HCT116 (cell line): ENCODE data around the gene LAD1. TPM values are rescaled to one million over a fixed set of nuclear protein-coding genes. Genes with fewer than 3 reads are reported as not detected.

Experiments
- ATAC-seq: fragments of 200-7000 bp; cut with Tn5 transposase; 2 replicates; pipeline ENCODE4 v1.9.1; 2020; ENCODE audit warnings: mild to moderate bottlenecking, moderate library complexity
- BruUV-seq: library from RNA; stranded (reverse); fragments of 400-500 nt; replicated peaks from 2 replicates; lab custom pipeline; 2021; lab: Mats Ljungman, UMichigan
- CTCF ChIA-PET: fragments of 300-600 bp; sonication (Branson Sonifier 250); formaldehyde crosslinking; loops from one replicate; lab custom pipeline; 2021; ENCODE audit warnings: antibody characterized with exemption; lab: Charles Lee
- POLR2A ChIA-PET: fragments of 300-600, 350-600 bp; sonication (Branson Sonifier 250); formaldehyde crosslinking; loops from one replicate; lab custom pipeline; 2021; ENCODE audit warnings: antibody characterized with exemption; lab: Charles Lee
- RAD21 ChIA-PET, 2 experiments: fragments of 300-600 bp; sonication (Branson Sonifier 250); formaldehyde crosslinking; loops; one replicate each; lab custom pipeline; 2023; ENCODE audit warnings: low total read pairs in 2 of 2; ENCODE audit not compliant: uncharacterized antibody in 2 of 2, unreplicated experiment in 2 of 2, low non-redundant PET in 1 of 2; lab: Charles Lee
- DNase-seq: peaks from one replicate; pipeline ENCODE4 v3.0.0-alpha.2; 2010; ENCODE audit warnings: low read depth, low spot score
- H2AFZ ChIP-seq: fragments of 200-600 bp; shearing (Covaris generic), sonication (generic); 2 replicates; pipeline ENCODE4 v1.6.1; 2017; ENCODE audit warnings: low read depth, mixed run types, mixed read lengths, antibody characterized with exemption, low read length; ENCODE audit not compliant: poor library complexity, severe bottlenecking
- H3K27ac ChIP-seq: 2 replicates; pipeline ENCODE4 v1.5.1; 2012; ENCODE audit warnings: low read depth, low read length
- H3K27me3 ChIP-seq: fragments of 200-600 bp; sonication (generic); 2 replicates; pipeline ENCODE4 v1.6.1; 2016; ENCODE audit warnings: mixed run types, low read length, mixed read lengths; ENCODE audit not compliant: insufficient read depth
- H3K36me3 ChIP-seq, 2 experiments: fragments of 200-500 bp in 1 of 2; fragments of 200-600 bp in 1 of 2; sonication (Bioruptor generic) in 1 of 2; sonication (generic) in 1 of 2; 2 replicates each; pipeline versions ENCODE4 v1.5.1 to v1.6.1; 2014 to 2016; ENCODE audit warnings: low read length in 2 of 2, inconsistent platforms in 1 of 2, mixed read lengths in 1 of 2, mixed run types in 1 of 2; ENCODE audit not compliant: insufficient read depth in 2 of 2, control insufficient read depth in 1 of 2
- H3K4me1 ChIP-seq, 2 experiments: fragments of 200-600 bp in 1 of 2; sonication (generic) in 1 of 2; 2 replicates each; pipeline versions ENCODE4 v1.5.1 to v1.6.1; 2012 to 2017; ENCODE audit warnings: low read length in 2 of 2, inconsistent platforms in 1 of 2, mild to moderate bottlenecking in 1 of 2, mixed read lengths in 1 of 2, mixed run types in 1 of 2, moderate library complexity in 1 of 2; ENCODE audit not compliant: insufficient read depth in 2 of 2, control insufficient read depth in 1 of 2
- H3K4me2 ChIP-seq: fragments of 200-600 bp; sonication (generic); 2 replicates; pipeline ENCODE4 v1.6.1; 2017; ENCODE audit warnings: mixed run types, low read length, mixed read lengths
- H3K4me3 ChIP-seq, 2 experiments: fragments of 200-600 bp in 1 of 2; sonication (generic) in 1 of 2; replicated peaks in 1 of 2; 2 replicates each; pipeline ENCODE4 v1.5.1; 2011 to 2016; ENCODE audit warnings: low read length in 2 of 2, control low read depth in 1 of 2, low read depth in 1 of 2, mild to moderate bottlenecking in 1 of 2, mixed read lengths in 1 of 2, mixed run types in 1 of 2
- H3K79me2 ChIP-seq: fragments of 200-600 bp; sonication (generic); 2 replicates; pipeline ENCODE4 v1.6.1; 2017; ENCODE audit warnings: mild to moderate bottlenecking, mixed run types, low read length, moderate library complexity, mixed read lengths; ENCODE audit not compliant: insufficient read depth
- H3K9ac ChIP-seq: fragments of 200-600 bp; sonication (generic); 2 replicates; pipeline ENCODE4 v1.6.1; 2016; ENCODE audit warnings: low read length, mixed read lengths
- H3K9me2 ChIP-seq: fragments of 200-600 bp; sonication (generic), shearing (Covaris generic); 2 replicates; pipeline ENCODE4 v1.6.1; 2017; ENCODE audit warnings: mixed run types, mild to moderate bottlenecking, moderate library complexity; ENCODE audit not compliant: insufficient read depth
- H3K9me3 ChIP-seq, 2 experiments: fragments of 200-500 bp in 1 of 2; fragments of 200-600 bp in 1 of 2; sonication (Bioruptor generic) in 1 of 2; sonication (generic) in 1 of 2; 2 replicates each; pipeline ENCODE4 v1.6.1; 2014 to 2017; ENCODE audit warnings: low read length in 2 of 2, mixed read lengths in 2 of 2, inconsistent platforms in 1 of 2, low read depth in 1 of 2, mild to moderate bottlenecking in 1 of 2, mixed run types in 1 of 2, moderate library complexity in 1 of 2; ENCODE audit not compliant: control insufficient read depth in 1 of 2, insufficient read depth in 1 of 2
- H4K20me1 ChIP-seq: fragments of 200-600 bp; sonication (generic), shearing (Covaris generic); 2 replicates; pipeline ENCODE4 v1.6.1; 2017; ENCODE audit warnings: mixed run types, mild to moderate bottlenecking, moderate library complexity; ENCODE audit not compliant: insufficient read depth
- ATF3 ChIP-seq: IDR thresholded peaks from 2 replicates; pipeline ENCODE4 v1.6.1; 2012
- CBX3 ChIP-seq: IDR thresholded peaks from 2 replicates; pipeline ENCODE4 v1.6.1; 2012; ENCODE audit warnings: low read depth
- CEBPB ChIP-seq: IDR thresholded peaks from 2 replicates; pipeline ENCODE4 v1.6.1; 2012; ENCODE audit warnings: low read depth
- EGR1 ChIP-seq: IDR thresholded peaks from 2 replicates; pipeline ENCODE4 v1.6.1; 2012; ENCODE audit warnings: low read depth
- ELF1 ChIP-seq: IDR thresholded peaks from 2 replicates; pipeline ENCODE4 v1.6.1; 2012; ENCODE audit warnings: low read depth, borderline replicate concordance
- EZH2phosphoT487 ChIP-seq: fragments of 200-600 bp; IDR thresholded peaks from 2 replicates; pipeline ENCODE4 v1.6.1; 2018; ENCODE audit warnings: antibody characterized with exemption, borderline replicate concordance
- FOSL1 ChIP-seq: IDR thresholded peaks from 2 replicates; pipeline ENCODE4 v1.6.1; 2012; ENCODE audit warnings: low read depth
- POLR2A ChIP-seq: IDR thresholded peaks from 2 replicates; pipeline ENCODE4 v1.7.0; 2011; ENCODE audit warnings: borderline replicate concordance; ENCODE audit not compliant: insufficient read depth, insufficient read length; ENCODE audit errors: extremely low read depth
- POLR2AphosphoS5 ChIP-seq: IDR thresholded peaks from 2 replicates; pipeline ENCODE4 v1.6.1; 2011; ENCODE audit warnings: mild to moderate bottlenecking, low read depth, low read length, moderate library complexity
- RAD21 ChIP-seq: IDR thresholded peaks from 2 replicates; pipeline ENCODE4 v1.6.1; 2012; ENCODE audit warnings: low read depth, mild to moderate bottlenecking
- REST ChIP-seq: IDR thresholded peaks from 2 replicates; pipeline ENCODE4 v1.6.1; 2012; ENCODE audit warnings: low read depth
- SRF ChIP-seq: IDR thresholded peaks from 2 replicates; pipeline ENCODE4 v1.6.1; 2012; ENCODE audit warnings: low read depth
- TCF7L2 ChIP-seq: IDR thresholded peaks from 2 replicates; pipeline ENCODE4 v1.7.0; 2011; ENCODE audit warnings: borderline replicate concordance, inconsistent platforms; ENCODE audit not compliant: insufficient read depth, insufficient read length; ENCODE audit errors: extremely low read depth
- YY1 ChIP-seq: IDR thresholded peaks from 2 replicates; pipeline ENCODE4 v1.6.1; 2011; ENCODE audit warnings: low read length, low read depth, moderate library complexity, mild to moderate bottlenecking; ENCODE audit not compliant: insufficient replicate concordance; ENCODE audit errors: extremely low read depth
- ZNF274 ChIP-seq: fragments of 200-500 bp; sonication (Bioruptor generic); IDR thresholded peaks from 2 replicates; pipeline ENCODE4 v1.6.1; 2014; ENCODE audit warnings: mild to moderate bottlenecking, low read depth, low read length, inconsistent platforms
- intact Hi-C: fragments of 100-400 bp; cut with micrococcal nuclease; formaldehyde crosslinking; loops from 2 replicates; pipeline ENCODE4 v1.10.0; 2022
- total RNA-seq: library from RNA; stranded (reverse); gene quantifications from one replicate; pipeline ENCODE4 v1.2.1, GENCODE V29; 2021; ENCODE audit not compliant: unreplicated experiment
- TF ChIP-seq, protein P1 (sequence below), 3 experiments: fragments of 200-600 bp in 1 of 3; sonication (generic) in 1 of 3; IDR thresholded peaks in 2 of 3; conservative IDR thresholded peaks in 1 of 3; 2 replicates each; pipeline ENCODE4 v1.5.1; 2012 to 2017; ENCODE audit warnings: low read depth in 2 of 3, low read length in 2 of 3, antibody characterized with exemption in 1 of 3, borderline replicate concordance in 1 of 3, control low read depth in 1 of 3, mild to moderate bottlenecking in 1 of 3, mixed read lengths in 1 of 3, mixed run types in 1 of 3, moderate library complexity in 1 of 3; ENCODE audit not compliant: insufficient read depth in 1 of 3
- TF ChIP-seq, protein P2 (sequence below): IDR thresholded peaks from 2 replicates; pipeline ENCODE4 v1.6.1; 2012

The LAD1 gene
- total RNA-seq, 1 experiment from 2014 or later = 56.1 TPM

- Histone ChIP-seq H3K27ac (no peak overlapping the region), H3K9me3 (no peaks in the 10 kb centered on the region), H4K20me1 (no peaks in the 10 kb centered on the region; the same call in 1 of the 2 replicates), H3K4me2 (no peak overlapping the region), H2AFZ (no peak overlapping the region), H3K4me1 (no peaks in the 10 kb centered on the region), H3K36me3 (peaks cover 14 to 47% of the 10 kb centered on the region in 2 experiments; a peak in 3 of 4 replicates), H3K79me2 (peaks cover 3% of the 10 kb centered on the region; the same call in 1 of the 2 replicates), H3K27me3 (no peaks in the 10 kb centered on the region), H3K9me2 (no peaks in the 10 kb centered on the region), H3K4me3 (no peak overlapping the region), H3K9ac (no peak overlapping the region)
- intact Hi-C loops = no loop called here
- DNase-seq = no peak
- BruUV-seq = no TSS peak
- POLR2A ChIA-PET = no interaction called here
- CTCF ChIA-PET = no interaction called here
- no peak for TF ChIP-seq CEBPB
- no peak for TF ChIP-seq ATF3
- TF ChIP-seq YY1 = no peak
- TF ChIP-seq POLR2AphosphoS5 = no peak
- TF ChIP-seq, protein P1, sequence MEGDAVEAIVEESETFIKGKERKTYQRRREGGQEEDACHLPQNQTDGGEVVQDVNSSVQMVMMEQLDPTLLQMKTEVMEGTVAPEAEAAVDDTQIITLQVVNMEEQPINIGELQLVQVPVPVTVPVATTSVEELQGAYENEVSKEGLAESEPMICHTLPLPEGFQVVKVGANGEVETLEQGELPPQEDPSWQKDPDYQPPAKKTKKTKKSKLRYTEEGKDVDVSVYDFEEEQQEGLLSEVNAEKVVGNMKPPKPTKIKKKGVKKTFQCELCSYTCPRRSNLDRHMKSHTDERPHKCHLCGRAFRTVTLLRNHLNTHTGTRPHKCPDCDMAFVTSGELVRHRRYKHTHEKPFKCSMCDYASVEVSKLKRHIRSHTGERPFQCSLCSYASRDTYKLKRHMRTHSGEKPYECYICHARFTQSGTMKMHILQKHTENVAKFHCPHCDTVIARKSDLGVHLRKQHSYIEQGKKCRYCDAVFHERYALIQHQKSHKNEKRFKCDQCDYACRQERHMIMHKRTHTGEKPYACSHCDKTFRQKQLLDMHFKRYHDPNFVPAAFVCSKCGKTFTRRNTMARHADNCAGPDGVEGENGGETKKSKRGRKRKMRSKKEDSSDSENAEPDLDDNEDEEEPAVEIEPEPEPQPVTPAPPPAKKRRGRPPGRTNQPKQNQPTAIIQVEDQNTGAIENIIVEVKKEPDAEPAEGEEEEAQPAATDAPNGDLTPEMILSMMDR (IDR thresholded peaks at IDR 0.05 in 2 of 3, conservative IDR thresholded peaks at IDR 0.05 in 1 of 3; ENCODE audit: borderline replicate concordance in 1 of 3, insufficient read depth in 1 of 3, low read depth in 2 of 3, low read length in 2 of 3) = no peak
- no peak for TF ChIP-seq TCF7L2
- TF ChIP-seq SRF = no peak
- TF ChIP-seq POLR2A = no peak
- TF ChIP-seq, protein P2, sequence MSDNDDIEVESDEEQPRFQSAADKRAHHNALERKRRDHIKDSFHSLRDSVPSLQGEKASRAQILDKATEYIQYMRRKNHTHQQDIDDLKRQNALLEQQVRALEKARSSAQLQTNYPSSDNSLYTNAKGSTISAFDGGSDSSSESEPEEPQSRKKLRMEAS = no peak
- no peak for TF ChIP-seq CBX3
- no peak for TF ChIP-seq RAD21
- no peak for TF ChIP-seq ELF1
- no peak for TF ChIP-seq EZH2phosphoT487
- no peak for TF ChIP-seq EGR1
- TF ChIP-seq REST = no peak
- TF ChIP-seq FOSL1 = no peak
- no peak for TF ChIP-seq ZNF274
- RAD21 ChIA-PET = no interaction called here
- ATAC-seq = no peak
Measured at GRCh38 chr1:201384406-201384782, 14.7 kb downstream of the LAD1 start.
